ENCODE measurements around the gene TSPEAR.
A peak's percentile ranks its signal among the peaks of the same experiment; 100 is the strongest.

The TSPEAR gene

GRCh38 chr21:44739316-44739715, 27.9 kb upstream of the TSPEAR start:
- DNase-seq: no peak

GRCh38 chr21:44738621-44739020, 27.2 kb upstream of the TSPEAR start:
- DNase-seq: no peak

- no peak for DNase-seq
These were observed 26.5 kb upstream of the TSPEAR start for GRCh38 chr21:44737706-44738354.

- DNase-seq: no peak
These were observed 25.1 kb upstream of the TSPEAR start for GRCh38 chr21:44736291-44737004.

GRCh38 chr21:44735821-44736220, 24.4 kb upstream of the TSPEAR start:
- no peak for DNase-seq

GRCh38 chr21:44734841-44735240, 23.5 kb upstream of the TSPEAR start:
- DNase-seq: no peak

- no peak for DNase-seq
These were observed 22.8 kb upstream of the TSPEAR start for GRCh38 chr21:44734026-44734745.

GRCh38 chr21:44732956-44733355, 21.6 kb upstream of the TSPEAR start:
- no peak for DNase-seq

GRCh38 chr21:44732263-44732662, 20.9 kb upstream of the TSPEAR start:
- DNase-seq: no peak

- DNase-seq: no peak
These were observed 19.7 kb upstream of the TSPEAR start for GRCh38 chr21:44730951-44731579.

- DNase-seq: no peak
These were observed 18.6 kb upstream of the TSPEAR start for GRCh38 chr21:44730028-44730395.

- DNase-seq: no peak
These were observed 18.1 kb upstream of the TSPEAR start for GRCh38 chr21:44729336-44730027.

- DNase-seq: no peak
These were observed 17.3 kb upstream of the TSPEAR start for GRCh38 chr21:44728716-44729115.

- no peak for DNase-seq
These were observed 16.4 kb upstream of the TSPEAR start for GRCh38 chr21:44727757-44728156.

- no peak for DNase-seq
These were observed 15.9 kb upstream of the TSPEAR start for GRCh38 chr21:44727321-44727720.

- no peak for DNase-seq
These were observed 15.5 kb upstream of the TSPEAR start for GRCh38 chr21:44726826-44727225.

- no peak for DNase-seq
These were observed 13.6 kb upstream of the TSPEAR start for GRCh38 chr21:44724926-44725325.

GRCh38 chr21:44724196-44724595, 12.8 kb upstream of the TSPEAR start:
- no peak for DNase-seq

- no peak for DNase-seq
These were observed 12.1 kb upstream of the TSPEAR start for GRCh38 chr21:44723177-44724131.

GRCh38 chr21:44722731-44723130, 11.4 kb upstream of the TSPEAR start:
- no peak for DNase-seq

- DNase-seq: no peak
These were observed 8.8 kb upstream of the TSPEAR start for GRCh38 chr21:44720170-44720569.

GRCh38 chr21:44718571-44718970, 7.2 kb upstream of the TSPEAR start:
- DNase-seq: peak; percentile 26
